Measurements from ENCODE around the gene LRMDA. TPM values are rescaled to one million over a fixed set of nuclear protein-coding genes. Genes with fewer than 3 reads are reported as not detected.

The LRMDA gene
- total and polyA plus RNA-seq, 2 of the 8 experiments (the other 6 are each of a cell fraction or from before 2014, with no cell fraction given) = 0.86 to 2.8 TPM

- TF ChIP-seq KDM1A (IDR thresholded peaks at IDR 0.05; ENCODE audit: borderline replicate concordance, low read length) = no peak
- no peak for TF ChIP-seq FOSL1 (IDR thresholded peaks at IDR 0.05; ENCODE audit: insufficient read depth, low read depth, low read length)
- no peak for TF ChIP-seq CTCF (IDR thresholded peaks at IDR 0.05; ENCODE audit: control extremely low read depth in 1 of 3, insufficient read depth in 1 of 3, low read depth in 1 of 3, low read length in 3 of 3)
- TF ChIP-seq RXRA (IDR thresholded peaks at IDR 0.05; ENCODE audit: insufficient read depth, low read depth, low read length) = no peak
Measured at GRCh38 chr10:76291885-76292284, 860.5 kb downstream of the LRMDA start (continued).
